ENCODE measurements around the gene PRM2.

The PRM2 gene, protein sequence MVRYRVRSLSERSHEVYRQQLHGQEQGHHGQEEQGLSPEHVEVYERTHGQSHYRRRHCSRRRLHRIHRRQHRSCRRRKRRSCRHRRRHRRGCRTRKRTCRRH

DNA sequence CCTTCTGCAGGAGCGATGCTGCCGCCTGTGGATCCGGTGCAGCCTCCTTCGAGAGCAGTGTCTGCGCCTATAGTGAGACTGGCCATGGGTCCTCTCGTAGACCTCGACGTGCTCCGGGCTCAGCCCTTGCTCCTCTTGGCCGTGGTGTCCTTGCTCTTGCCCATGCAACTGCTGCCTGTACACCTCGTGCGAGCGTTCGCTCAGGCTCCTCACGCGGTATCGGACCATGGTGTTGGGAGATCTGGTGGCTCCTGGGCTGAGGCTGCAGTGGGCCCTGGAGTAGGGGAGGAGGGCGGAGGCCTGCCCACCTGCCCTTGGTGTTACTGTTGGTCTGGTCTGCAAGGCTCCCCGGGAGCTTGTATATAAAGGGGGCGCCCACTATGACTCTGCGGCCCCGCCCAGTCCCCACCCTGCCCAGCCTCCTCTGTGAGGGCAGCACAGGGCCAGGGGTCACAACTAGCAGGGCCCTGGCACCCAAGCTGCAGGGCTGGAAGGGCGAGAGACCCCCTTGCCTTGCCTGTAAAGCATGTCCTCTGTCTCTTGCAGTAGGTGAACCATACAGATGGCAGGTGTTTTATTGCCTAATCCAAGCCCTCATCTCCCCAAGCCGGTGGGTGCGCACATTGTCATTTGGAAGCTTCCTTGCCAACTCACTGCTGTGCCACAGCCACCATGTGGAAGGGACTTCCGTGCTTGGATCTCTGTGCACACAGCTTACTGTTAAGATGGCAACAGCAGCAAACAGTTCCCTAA is at the start of gene PRM2:
Gene PRM2 (minus strand): TSS at position 338 of the 753 bp plus-strand sequence. CDS start 110 bp downstream, at position 228.
- no peak for DNase-seq

DNA sequence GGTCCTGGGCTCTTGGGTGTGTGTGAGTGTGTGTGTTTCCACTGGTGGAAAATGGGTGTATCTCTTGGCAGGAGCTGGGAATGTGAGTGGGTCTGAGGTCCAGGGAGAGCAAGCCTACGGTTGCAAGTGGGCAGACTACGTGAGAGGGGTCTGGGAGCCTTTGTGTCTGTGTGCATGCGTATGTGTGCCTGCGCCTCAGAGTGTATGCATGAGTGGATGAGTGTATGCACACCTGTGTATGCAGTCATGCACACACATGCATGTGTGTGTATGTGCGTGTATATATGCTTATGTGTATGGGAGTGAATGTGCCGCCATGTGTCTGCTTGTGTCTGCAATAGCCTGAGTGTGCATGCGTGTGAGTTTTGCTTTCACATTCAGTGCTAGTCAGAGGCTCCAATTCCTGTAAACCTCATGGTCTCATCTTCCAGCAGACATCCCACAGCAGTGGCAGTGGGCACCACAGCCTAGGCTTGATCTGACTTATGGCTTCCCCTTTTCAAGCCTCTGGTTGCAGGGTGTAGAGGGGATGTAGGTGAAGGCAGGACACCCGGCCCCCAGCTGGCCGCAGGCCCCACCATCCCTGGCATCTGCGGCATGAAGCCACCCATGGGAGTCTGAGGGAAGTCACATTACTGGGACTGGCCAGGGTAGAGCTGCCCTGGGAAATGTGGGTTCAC is 49.3 kb upstream of the PRM2 start:
- DNase-seq, result peak; percentile 58

DNA sequence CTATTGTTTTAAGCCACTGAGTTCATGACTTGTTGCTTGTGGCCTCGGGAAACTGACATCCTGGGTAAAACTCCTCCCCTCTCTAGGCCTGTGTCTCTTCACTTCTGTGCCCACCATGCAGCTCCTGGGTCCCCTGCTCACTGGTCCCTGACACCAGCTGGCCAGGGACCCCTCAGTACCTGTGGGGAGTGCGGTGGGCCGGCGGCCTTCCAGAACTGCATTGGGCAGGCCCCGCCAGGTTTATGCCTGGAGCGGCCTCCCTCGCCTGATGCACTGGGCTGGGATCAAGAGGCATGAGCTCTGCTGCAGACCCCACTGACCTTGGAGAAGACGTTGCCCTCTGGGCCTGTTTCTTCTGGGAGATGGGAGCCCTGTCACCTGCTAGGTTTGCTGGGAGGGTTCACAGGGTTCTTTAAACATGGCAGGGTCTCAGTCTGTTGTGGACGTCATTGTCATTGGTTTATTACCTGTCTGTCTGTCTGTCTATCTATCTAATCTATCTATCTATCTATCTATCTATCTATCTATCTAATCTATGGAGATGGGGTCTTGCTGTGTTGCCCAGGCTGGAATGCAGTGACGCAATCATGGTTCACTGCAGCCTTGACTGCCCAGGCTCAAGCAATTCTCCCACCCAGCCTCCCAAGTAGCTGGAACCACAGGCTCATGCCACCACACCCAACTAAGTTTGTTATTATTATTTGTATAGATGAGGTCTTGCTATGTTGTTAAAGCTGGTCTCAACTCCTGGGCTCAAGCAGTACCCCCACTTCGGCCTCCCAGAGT is 47.5 kb upstream of the PRM2 start:
- no peak for DNase-seq

DNA sequence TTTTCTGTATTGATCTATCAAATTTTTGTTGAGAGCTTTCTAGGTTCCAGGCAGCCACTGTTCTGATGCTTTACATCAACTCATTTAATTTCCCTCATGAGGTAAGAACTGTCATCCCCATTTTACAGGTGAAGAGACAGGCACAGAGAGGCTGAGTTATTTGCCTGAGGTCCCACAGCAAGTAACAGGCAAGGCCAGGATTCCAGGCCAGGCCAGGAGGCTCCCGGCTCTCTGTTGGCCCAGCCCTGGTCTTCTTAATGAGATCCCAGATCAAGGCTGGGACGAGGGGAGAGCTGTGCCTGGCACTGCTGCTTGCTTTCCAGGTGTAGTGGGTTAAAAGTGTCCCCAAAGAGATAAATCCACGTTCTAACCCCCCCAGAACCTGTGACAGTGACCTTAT is 46.5 kb upstream of the PRM2 start:
- DNase-seq, result no peak

DNA sequence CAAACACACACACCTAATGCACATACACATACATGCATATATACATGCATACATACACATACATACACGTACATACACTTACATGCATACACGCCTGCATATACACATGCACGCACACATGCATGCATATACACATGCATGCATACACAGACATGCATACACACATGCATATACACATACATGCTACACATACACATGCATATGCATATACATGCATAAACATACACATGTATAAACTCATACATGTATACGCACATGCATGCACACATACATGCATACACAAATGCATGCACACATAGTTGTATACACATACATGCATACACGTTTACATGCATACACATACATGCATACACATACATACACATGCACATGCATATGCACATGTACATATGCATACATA is 45.4 kb upstream of the PRM2 start:
- no peak for DNase-seq

DNA sequence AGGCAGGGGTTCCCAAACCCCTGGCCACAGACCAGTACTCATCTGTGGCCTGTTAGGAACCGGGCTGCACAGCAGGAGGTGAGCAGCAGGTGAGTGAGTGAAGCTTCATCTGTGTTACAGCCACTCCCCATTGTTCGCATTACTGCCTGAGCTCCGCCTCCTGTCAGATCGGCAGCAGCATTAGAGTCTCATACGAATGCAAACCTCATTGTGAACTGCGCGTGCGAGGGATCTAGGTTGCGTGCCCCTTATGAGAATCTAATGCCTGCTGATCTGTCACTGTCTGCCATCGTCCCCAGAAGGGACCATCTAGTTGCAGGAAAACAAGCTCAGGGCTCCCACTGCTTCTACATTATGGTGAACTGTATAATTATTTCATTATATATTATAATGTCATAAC is 43.9 kb upstream of the PRM2 start:
- no peak for DNase-seq

DNA sequence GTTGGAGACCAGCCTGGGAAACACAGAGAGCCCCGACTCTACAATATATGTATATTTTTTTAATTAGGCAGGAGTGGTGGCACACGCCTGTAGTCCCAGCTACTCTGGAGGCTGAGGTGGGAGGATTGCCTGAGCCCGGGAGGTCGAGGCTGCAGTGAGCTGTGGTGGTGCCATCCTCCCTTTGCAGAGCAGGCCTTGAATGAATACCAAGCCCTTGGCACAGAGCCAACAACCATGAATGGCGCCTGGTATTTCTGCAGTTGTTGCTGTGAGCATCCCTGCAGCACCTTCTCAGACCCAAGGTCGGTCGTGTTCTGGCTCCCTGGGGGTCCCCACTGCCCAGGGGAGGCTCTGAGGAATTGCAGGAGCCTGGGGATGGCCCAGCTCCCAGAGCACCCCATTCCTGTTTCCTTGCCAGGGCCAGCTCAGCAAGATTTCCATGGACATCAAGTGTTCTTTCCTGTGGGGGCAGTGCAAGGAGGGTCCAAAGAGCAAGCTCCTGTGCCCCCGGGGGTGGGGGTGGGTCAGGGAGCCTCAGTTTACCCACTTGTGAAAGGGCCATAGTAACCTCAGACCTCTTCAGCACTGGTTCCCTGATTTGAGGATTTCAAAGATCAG is 43.4 kb upstream of the PRM2 start:
- no peak for DNase-seq

DNA sequence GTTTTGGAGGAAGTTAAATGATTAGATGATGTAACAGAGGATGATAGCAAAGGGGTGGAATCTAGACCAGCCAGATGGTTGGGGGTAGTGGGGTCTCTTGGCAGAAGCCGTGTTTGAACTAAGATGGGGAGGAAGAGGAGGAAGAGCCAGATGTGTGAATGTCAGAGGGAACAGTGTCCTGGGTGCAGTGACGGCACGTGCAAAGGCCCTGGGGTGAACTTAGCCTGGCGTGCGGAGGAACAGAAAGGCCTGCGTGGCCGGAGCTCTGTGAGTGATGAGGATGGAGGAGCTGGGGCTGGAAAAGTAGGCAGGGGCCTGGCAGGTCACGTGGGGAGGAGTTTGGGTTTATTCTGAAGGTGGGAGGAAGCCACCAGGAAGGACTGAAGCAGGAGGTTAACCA is 42.5 kb upstream of the PRM2 start:
- no peak for DNase-seq

DNA sequence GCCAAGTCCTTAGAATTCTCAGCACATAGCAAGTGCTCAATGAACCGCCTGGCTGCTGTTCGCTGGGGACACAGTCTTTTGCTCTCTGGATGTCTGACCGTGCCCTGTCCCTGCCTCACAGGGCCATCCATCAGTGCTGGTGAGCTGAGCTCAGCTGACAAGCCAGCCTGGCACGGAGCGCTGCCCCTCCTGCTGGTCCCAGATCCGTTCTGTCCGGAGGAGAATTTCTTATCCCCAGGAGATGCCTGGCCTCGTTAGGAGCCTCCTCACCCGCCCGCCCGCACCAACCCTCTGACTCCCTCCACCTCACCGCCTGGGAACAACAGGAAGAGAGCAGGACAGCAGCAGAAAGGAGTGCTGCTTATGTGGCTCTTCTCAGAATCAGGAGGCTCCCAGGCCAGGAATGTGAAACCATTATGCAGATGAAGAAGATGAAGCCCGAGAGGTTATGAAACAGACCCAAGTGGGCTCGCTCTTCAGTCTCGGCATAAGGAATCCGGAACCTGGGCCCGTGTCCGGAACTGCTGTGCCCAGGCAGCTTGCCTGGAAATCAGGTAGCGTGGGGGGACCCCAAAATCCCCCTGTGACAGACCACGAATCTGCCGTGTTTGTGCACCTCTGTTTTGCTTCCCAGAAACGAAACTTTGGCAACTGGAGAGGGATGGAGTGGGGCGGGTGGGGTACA is 40.2 kb upstream of the PRM2 start:
- DNase-seq, result no peak

DNA sequence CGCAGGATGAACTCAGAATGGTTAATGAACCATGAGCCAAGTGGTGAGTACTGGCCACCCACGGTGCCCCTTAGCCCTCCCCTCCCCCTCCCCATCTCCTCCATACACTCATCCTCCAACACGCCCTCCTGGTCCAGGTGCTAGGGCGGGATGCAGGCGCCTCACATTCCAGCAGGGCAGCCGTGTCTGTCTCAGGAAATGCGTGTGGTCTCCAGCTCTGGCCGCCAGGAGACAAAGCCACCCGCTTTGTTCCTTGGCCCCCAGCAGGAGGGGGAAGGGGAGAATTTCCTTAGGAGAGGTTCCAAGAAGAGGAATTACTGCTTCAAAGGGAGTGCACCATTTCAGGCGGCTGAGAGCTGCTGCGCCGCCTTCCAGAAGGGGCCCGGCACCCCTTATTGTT is 39.2 kb upstream of the PRM2 start:
- DNase-seq, result no peak

DNA sequence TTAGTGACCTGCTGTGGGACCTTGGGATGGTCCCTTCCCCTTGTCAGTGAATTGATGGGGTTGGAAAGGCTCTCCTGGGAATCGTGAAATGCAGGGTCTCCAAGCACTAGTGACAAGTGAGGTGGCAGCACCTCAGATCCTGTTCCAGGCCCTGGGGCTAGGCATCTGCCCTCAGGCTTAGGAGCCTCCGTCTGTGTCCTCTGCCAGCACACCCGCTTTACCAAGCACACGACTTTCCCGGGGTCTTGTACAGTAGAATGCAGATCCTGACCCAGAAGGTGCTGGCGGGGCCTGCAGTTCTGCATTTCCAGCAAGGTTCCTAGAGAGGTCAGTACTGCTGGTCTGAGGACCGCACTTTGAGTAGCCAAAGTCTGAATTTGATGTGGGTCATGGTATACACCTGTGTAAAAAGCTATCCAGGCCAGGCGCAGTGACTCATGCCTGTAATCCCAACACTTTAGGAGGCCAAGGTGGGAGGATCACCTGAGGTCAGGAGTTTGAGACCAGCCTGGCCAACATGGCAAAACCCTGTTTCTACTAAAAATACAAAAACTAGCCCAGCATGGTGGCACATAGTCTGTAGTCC is 38.1 kb upstream of the PRM2 start:
- no peak for DNase-seq

DNA sequence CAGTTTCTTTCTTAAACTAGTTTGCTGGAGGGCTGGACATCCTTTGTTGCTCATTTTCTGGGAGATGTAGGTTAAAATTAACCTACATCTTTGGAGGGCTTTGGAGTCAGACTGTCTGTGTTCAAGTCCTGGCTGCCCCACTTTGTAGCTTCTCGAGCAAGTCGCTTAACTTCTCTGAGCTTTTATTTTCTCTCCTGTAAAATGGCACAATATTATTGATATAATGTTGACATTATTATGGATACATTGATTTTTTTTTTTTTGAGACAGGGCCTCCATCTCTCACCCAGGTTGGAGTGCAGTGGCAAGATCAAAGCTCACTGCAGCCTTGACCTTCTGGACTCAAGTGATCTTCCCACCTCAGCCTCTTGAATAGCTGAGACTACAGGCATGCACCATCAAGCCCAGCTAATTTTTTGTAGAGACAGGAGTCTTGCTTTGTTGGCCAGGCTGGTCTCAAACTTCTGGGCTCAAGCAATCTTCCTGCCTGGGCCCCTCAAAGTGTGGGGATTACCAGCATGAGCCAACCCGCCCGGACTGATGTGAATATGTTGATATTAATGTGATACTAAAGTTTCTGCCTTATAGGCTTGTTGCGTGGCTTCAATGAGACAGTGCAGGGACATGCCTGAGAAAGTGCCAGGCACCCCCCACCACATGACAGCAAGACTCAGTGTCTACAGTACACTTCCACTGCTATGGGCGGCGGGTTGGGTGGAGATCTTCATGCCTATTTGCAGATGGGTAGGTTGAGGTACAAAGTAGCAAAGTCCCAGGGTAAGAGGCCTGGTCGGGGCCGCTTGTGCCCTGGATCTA is 37.4 kb upstream of the PRM2 start:
- DNase-seq, result no peak

DNA sequence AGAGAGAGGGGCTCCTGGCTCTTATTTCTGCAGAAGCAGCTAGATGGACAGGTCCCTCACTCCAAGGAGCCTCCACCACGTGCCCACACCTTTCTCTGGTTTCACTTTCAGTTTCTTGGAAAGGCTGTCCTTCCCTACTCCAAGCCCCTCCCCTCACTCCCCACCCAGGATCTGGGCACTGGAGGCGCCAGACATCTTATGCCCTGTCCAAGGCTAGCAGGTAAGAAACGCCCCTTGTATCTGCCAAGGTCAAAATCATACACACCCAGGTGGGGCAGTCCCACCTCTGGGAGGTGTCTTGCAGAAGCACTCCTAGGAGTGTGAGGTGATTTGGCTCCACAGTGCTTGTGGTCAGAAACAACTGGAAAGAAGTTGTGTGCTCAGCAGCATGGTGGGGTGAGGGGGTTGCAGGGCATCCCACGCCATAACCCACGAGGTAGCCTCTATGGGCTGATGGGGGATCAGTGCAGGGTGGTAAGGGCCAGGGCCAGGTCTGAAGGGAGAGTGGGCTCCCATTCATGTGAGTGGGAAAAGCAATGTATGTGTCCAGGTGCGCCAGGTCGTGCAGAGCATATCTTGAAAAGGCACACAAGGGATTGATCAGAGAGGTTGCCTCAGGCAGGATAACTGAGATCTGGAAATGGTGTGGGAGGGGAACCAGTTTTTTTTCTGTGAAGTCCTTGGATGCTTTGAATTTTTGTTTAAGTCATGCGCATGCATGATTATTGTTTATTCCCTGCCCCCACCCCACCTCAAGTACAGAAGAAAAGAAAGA is 36.6 kb upstream of the PRM2 start:
- DNase-seq, result peak; percentile 25

DNA sequence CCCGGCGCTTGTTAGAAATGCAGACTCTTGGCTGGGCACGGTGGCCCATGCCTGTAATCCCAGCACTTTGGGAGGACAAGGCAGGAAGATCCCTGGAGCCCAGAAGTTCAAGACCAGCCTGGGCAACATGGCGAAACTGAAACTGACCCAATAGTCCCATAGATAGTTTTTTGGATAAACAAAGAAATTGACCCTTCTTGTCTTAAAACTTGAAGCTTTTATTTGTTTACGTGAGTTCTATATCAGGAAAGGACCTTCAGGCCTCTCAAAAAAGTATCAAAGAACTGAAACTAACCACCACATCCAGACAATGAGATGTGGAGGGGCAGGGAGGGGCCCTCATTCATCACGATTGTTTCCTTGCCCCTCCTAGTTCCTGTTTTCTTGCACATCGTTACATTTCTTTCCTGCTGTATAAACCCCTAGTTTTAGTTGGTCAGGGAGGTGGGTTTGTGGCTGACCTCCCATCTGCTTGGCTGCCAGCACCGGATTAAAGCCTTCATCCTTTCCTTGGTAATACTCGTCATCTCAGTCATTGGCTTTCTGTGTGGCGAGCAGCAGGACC is 34.8 kb upstream of the PRM2 start:
- DNase-seq, result peak; percentile 72

DNA sequence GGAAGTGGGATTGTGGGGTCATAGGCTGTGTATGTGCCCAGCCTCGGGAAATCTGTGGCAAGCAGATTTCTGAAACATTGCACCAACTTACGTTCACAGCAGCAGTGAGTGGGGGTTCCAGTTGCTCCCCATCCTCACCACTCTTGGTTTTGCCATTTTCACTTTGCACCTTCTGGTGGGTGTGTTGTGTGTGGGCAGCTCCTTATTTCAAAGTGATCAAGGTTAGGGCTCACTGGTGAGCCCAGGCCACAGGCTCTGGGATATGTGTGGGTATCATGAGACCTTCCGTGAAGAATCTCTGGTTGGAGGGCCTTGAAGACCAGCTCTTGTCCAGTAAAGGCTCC is 34.3 kb upstream of the PRM2 start:
- no peak for DNase-seq

DNA sequence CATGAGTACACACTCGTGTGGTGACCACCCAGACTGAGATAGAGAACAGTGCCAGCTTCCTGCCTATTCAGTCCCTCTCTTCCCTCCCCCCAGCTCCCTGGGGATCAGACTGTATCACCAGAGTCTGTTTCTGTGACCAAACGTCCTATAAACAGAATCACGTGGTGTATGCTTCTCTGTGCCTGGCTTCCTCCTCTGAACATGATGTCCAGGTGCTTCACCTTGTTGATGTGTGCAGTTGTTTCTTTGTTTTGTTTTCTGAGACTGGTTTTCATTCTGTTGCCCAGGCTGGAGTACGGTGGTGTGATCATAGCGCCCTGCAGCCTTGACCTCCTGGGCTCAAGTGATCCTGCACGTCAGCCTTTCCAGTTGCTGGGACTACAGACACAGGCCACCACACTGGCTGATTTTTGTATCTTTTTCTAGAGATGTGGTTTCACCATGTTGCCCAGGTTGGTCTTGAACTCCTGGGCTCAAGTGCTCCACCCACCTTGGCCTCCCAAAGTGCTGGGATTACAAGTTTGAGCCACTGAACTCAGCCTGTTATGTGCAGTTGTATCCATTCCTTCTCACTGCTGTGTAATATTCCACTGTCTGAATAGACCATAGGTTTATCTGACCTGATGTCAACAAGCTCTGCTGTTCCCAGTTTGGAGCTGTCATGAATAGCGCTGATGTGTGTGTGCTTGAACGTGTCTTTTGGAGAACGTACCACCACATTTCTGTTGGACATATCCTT is 33.8 kb upstream of the PRM2 start:
- DNase-seq, result peak; percentile 73

DNA sequence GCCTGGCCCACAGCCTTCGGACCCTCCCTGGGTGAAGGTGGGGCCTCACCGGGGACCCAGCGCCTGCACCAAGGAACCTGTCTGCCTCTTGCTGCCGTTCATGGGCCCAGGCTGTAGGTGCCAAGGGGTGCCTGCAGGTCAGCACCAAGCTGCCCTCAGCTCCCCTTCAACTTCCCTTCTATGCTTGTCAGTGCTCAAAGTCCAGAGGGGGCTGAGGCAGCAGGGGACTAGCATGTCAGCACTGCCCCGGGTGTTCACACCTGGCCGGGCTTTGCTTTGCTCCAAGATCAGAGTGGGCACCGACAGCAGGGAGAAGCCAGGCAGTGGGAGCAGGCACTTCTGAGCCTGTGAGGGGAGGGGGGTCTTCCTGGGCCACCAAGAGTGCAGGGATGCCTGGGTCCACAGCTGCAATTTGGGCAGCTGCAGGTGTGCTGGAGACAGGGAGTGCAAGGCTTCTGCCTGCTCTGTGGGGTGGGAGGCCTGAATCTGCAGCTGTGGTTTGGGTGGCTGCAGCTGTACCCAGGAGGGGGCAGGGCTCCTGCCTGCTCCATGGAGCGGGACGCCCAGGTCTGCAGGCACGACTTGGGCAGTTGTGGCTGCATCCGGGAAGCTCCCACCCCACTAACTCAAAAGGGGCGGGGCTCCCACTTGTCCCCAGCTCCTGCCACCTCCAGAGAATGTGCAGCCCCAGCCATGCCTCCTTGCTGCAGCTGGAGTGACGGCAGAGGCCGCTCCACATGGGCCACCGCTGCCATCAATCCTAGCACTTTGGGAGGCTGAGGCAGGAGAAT is 32.4 kb upstream of the PRM2 start:
- DNase-seq, result peak; percentile 63

DNA sequence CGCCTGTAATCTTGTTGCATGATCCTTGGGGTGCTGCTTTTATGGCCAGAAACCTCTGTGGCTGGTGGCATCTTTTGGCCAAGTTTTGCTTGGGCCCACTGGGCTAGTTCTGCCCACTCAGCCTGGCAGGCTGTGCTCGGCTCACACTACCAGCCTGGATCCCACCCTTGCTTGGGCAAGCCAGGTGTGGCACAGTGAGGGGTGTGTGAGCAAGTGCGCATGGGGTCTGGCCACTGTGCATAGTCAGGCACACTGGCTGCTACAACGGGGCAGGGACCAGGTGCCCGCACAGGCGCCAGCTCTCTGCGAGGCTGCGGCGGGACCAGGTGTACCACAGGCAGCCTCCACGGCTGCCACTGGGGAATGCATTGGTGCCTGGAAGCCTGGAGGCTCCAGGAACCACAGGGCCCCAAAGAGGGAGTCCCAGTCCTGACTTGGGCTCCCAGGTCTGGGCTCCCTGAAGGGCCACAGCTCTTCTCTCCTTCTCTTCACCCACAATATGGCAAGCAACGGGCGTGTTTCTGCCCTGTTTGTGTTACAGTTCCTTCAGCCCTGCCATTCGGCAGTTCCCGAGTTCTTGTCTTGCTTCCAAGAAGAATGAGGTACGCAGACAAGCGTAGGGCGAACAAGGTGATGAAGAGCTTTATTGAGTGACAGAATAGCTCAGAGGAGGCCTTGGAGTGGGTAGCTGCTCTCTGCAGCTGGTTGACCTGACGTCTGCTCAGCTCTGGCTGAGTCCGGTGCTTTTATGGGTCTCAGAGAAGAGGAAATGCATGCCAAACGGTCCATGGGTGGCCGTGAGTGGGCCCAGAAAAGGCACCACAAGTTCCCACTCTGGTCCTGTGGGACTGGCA is 31.6 kb upstream of the PRM2 start:
- no peak for DNase-seq

All from CD4-positive, alpha-beta T cell treated with Interferon gamma for 1 hour (primary cell).